IMR-90 (cell line): ENCODE results near the gene SCN4A. TPM values are rescaled to one million over a fixed set of nuclear protein-coding genes. Genes with fewer than 3 reads are reported as not detected.
A peak's percentile ranks its signal among the peaks of the same experiment; 100 is the strongest.

Experiments
- ATAC-seq: fragments of 200-7000 bp; cut with Tn5 transposase; 2 replicates; pipeline ENCODE4 v1.9.1; 2020; ENCODE audit warnings: low read depth, mild to moderate bottlenecking, moderate library complexity
- BruUV-seq: library from RNA; stranded (reverse); fragments of 400-500 nt; replicated peaks from 2 replicates; lab custom pipeline; 2021; lab: Mats Ljungman, UMichigan
- CTCF ChIA-PET: fragments of 300-600 bp; formaldehyde crosslinking; extraction: SDS; loops from one replicate; lab custom pipeline; 2021; ENCODE audit warnings: antibody characterized with exemption; lab: Yijun Ruan, JAX
- POLR2A ChIA-PET: fragments of 300-600 bp; sonication (Branson Sonifier 250); formaldehyde crosslinking; loops from one replicate; lab custom pipeline; 2022; ENCODE audit warnings: antibody characterized with exemption; ENCODE audit not compliant: unreplicated experiment; lab: Charles Lee
- DNase-seq: peaks from one replicate; pipeline ENCODE4 v3.0.0; 2013
- H2AFZ ChIP-seq: replicated peaks from 2 replicates; pipeline ENCODE3; 2013; ENCODE audit warnings: low read length, mild to moderate bottlenecking; ENCODE audit not compliant: poor library complexity
- H2AK5ac ChIP-seq: 2 replicates; pipeline ENCODE4 v1.6.1; 2013; ENCODE audit warnings: low read depth, low read length, inconsistent platforms
- H2AK9ac ChIP-seq: replicated peaks from 2 replicates; pipeline ENCODE3; 2013; ENCODE audit warnings: mild to moderate bottlenecking, low read depth, low read length, moderate library complexity; ENCODE audit not compliant: poor library complexity
- H2BK120ac ChIP-seq: 2 replicates; pipeline ENCODE4 v1.6.1; 2013; ENCODE audit warnings: low read depth, low read length, inconsistent platforms
- H2BK15ac ChIP-seq: 3 replicates; pipeline ENCODE4 v1.6.1; 2013; ENCODE audit warnings: low read depth, low read length, inconsistent platforms
- H2BK20ac ChIP-seq: 2 replicates; pipeline ENCODE4 v1.6.1; 2013; ENCODE audit warnings: low read depth, mild to moderate bottlenecking, inconsistent platforms, low read length, moderate library complexity
- H2BK5ac ChIP-seq: 2 replicates; pipeline ENCODE4 v1.6.1; 2013; ENCODE audit warnings: mild to moderate bottlenecking, low read depth, low read length, inconsistent platforms; ENCODE audit not compliant: poor library complexity, severe bottlenecking
- H3K14ac ChIP-seq: replicated peaks from 2 replicates; pipeline ENCODE4 v1.6.1; 2013; ENCODE audit warnings: low read depth, low read length, inconsistent platforms
- H3K18ac ChIP-seq: 2 replicates; pipeline ENCODE4 v1.6.1; 2013; ENCODE audit warnings: low read depth, low read length, control low read depth
- H3K23ac ChIP-seq: 2 replicates; pipeline ENCODE4 v1.6.1; 2013; ENCODE audit warnings: low read depth, low read length, inconsistent platforms
- H3K27ac ChIP-seq: 2 replicates; pipeline ENCODE4 v1.5.1; 2013; ENCODE audit warnings: mild to moderate bottlenecking, control low read depth, low read length; ENCODE audit not compliant: insufficient read depth
- H3K27me3 ChIP-seq: 2 replicates; pipeline ENCODE4 v1.6.1; 2013; ENCODE audit warnings: low read length; ENCODE audit not compliant: control insufficient read depth, insufficient read depth
- H3K36me3 ChIP-seq: 2 replicates; pipeline ENCODE4 v1.6.1; 2013; ENCODE audit warnings: low read length, mixed read lengths; ENCODE audit not compliant: control insufficient read depth, insufficient read depth
- H3K4ac ChIP-seq: 2 replicates; pipeline ENCODE4 v1.6.1; 2013; ENCODE audit warnings: low read depth, low read length, inconsistent platforms
- H3K4me1 ChIP-seq: 2 replicates; pipeline ENCODE4 v1.6.1; 2013; ENCODE audit warnings: low read length, mixed read lengths; ENCODE audit not compliant: control insufficient read depth, insufficient read depth
- H3K4me2 ChIP-seq: 2 replicates; pipeline ENCODE4 v1.6.1; 2013; ENCODE audit warnings: low read depth, mild to moderate bottlenecking, control low read depth, low read length, moderate library complexity
- H3K4me3 ChIP-seq: 2 replicates; pipeline ENCODE4 v1.5.1; 2013; ENCODE audit warnings: low read depth, mild to moderate bottlenecking, control low read depth, low read length, moderate library complexity; ENCODE audit not compliant: insufficient read depth
- H3K56ac ChIP-seq: 2 replicates; pipeline ENCODE4 v1.6.1; 2013; ENCODE audit warnings: low read length, inconsistent platforms; ENCODE audit not compliant: insufficient read depth; ENCODE audit errors: extremely low read depth
- H3K79me1 ChIP-seq, 2 experiments: 2 replicates each; pipeline ENCODE4 v1.6.1; 2013; ENCODE audit warnings: low read length in 2 of 2, inconsistent platforms in 1 of 2, low read depth in 1 of 2
- H3K9ac ChIP-seq: 2 replicates; pipeline ENCODE4 v1.6.1; 2013; ENCODE audit warnings: low read depth, low read length, control low read depth
- H3K9me1 ChIP-seq: 2 replicates; pipeline ENCODE4 v1.6.1; 2013; ENCODE audit warnings: low read length, inconsistent platforms; ENCODE audit not compliant: insufficient read depth
- H3K9me3 ChIP-seq: 2 replicates; pipeline ENCODE4 v1.6.1; 2013; ENCODE audit warnings: low read length; ENCODE audit not compliant: control insufficient read depth, insufficient read depth
- H4K20me1 ChIP-seq: 2 replicates; pipeline ENCODE4 v1.6.1; 2013; ENCODE audit warnings: low read length, inconsistent platforms; ENCODE audit not compliant: insufficient read depth
- H4K5ac ChIP-seq: 2 replicates; pipeline ENCODE4 v1.6.1; 2013; ENCODE audit warnings: mild to moderate bottlenecking, low read depth, low read length, control low read depth
- H4K8ac ChIP-seq, 2 experiments: 2 replicates each; pipeline ENCODE4 v1.6.1; 2013; ENCODE audit warnings: low read depth in 2 of 2, low read length in 2 of 2, control low read depth in 1 of 2, inconsistent platforms in 1 of 2
- H4K91ac ChIP-seq: 2 replicates; pipeline ENCODE4 v1.6.1; 2013; ENCODE audit warnings: low read depth, low read length, inconsistent platforms; ENCODE audit not compliant: insufficient read depth
- BHLHE40 ChIP-seq: fragments of 150-350 bp; IDR thresholded peaks from 2 replicates; pipeline ENCODE4 v1.6.1; 2016; ENCODE audit warnings: mild to moderate bottlenecking, low read depth, low read length
- CEBPB ChIP-seq: IDR thresholded peaks from 2 replicates; pipeline ENCODE4 v1.6.1; 2012; ENCODE audit warnings: low read depth, low read length, improper control_type of control experiment
- CHD1 ChIP-seq: IDR thresholded peaks from 2 replicates; pipeline ENCODE4 v1.6.1; 2012; ENCODE audit warnings: low read depth, low read length, improper control_type of control experiment
- FOS ChIP-seq: fragments of 150-350 bp; IDR thresholded peaks from 2 replicates; pipeline ENCODE4 v1.6.1; 2016; ENCODE audit warnings: low read depth, low read length
- MAFK ChIP-seq: IDR thresholded peaks from 2 replicates; pipeline ENCODE4 v1.6.1; 2012; ENCODE audit warnings: low read depth, low read length, improper control_type of control experiment
- MAZ ChIP-seq: IDR thresholded peaks from 2 replicates; pipeline ENCODE4 v1.6.1; 2012; ENCODE audit warnings: low read depth, mild to moderate bottlenecking, low read length, improper control_type of control experiment, moderate library complexity, borderline replicate concordance
- NFE2L2 ChIP-seq: fragments of 150-350 bp; IDR thresholded peaks from 2 replicates; pipeline ENCODE4 v1.6.1; 2016; ENCODE audit warnings: low read depth, mild to moderate bottlenecking, low read length
- POLR2A ChIP-seq: IDR thresholded peaks from 2 replicates; pipeline ENCODE4 v1.6.1; 2012; ENCODE audit warnings: mild to moderate bottlenecking, low read depth, low read length
- RAD21 ChIP-seq: IDR thresholded peaks from 2 replicates; pipeline ENCODE4 v1.6.1; 2012; ENCODE audit warnings: low read length, improper control_type of control experiment
- RCOR1 ChIP-seq: IDR thresholded peaks from 2 replicates; pipeline ENCODE4 v1.6.1; 2012; ENCODE audit warnings: mild to moderate bottlenecking, low read length, improper control_type of control experiment; ENCODE audit not compliant: insufficient replicate concordance
- RFX5 ChIP-seq: IDR thresholded peaks from 2 replicates; pipeline ENCODE4 v1.8.0; 2012; ENCODE audit warnings: low read depth, mild to moderate bottlenecking, low read length, moderate library complexity
- SMC3 ChIP-seq: fragments of 150-350 bp; IDR thresholded peaks from 2 replicates; pipeline ENCODE4 v1.6.1; 2016; ENCODE audit warnings: low read depth, mild to moderate bottlenecking, antibody characterized with exemption, low read length, moderate library complexity
- WGBS, 2 experiments: methylation state at CpG; one replicate each; pipeline versions ENCODE4 v1.1.5 to v1.1.7; 2013; ENCODE audit warnings: missing lambda C conversion rate in 2 of 2; ENCODE audit not compliant: insufficient read length in 1 of 2; ENCODE audit errors: extremely low coverage in 2 of 2; 5-methylcytosine and 5-hydroxymethylcytosine counted together
- dilution Hi-C: fragments of 300-500 bp; cut with HindIII; formaldehyde crosslinking; loops from one replicate; pipeline ENCODE4 v1.14.3; 2018; ENCODE audit warnings: low sequenced_read_pairs; ENCODE audit not compliant: unreplicated experiment
- in situ Hi-C: fragments of 300-500 bp; cut with MboI; formaldehyde crosslinking; loops from 3 replicates; pipeline ENCODE4 v1.14.3; 2019; ENCODE audit warnings: low sequenced_read_pairs, inconsistent platforms, mixed read lengths
- intact Hi-C: fragments of 100-400 bp; cut with micrococcal nuclease; formaldehyde crosslinking; loops from 2 replicates; pipeline ENCODE4 v1.10.0; 2022
- polyA plus RNA-seq, 3 experiments: library from polyadenylated mRNA; depleted of rRNA; stranded (reverse); fragments of >200 nt; gene quantifications; 2 replicates each; pipeline ENCODE4 v1.2.3, GENCODE V29; 2012; ENCODE audit warnings: low replicate concordance in 1 of 3
- total RNA-seq: library from RNA; depleted of rRNA; stranded (reverse); fragments of >200 nt; gene quantifications from 2 replicates; pipeline ENCODE4 v1.2.3, GENCODE V29; 2012
- TF ChIP-seq, protein P1 (sequence below): fragments of 150-350 bp; IDR thresholded peaks from 2 replicates; pipeline ENCODE4 v1.6.1; 2017; ENCODE audit warnings: mild to moderate bottlenecking, antibody characterized with exemption, low read length, low read depth
- TF ChIP-seq, protein P2 (sequence below): conservative IDR thresholded peaks from 2 replicates; pipeline ENCODE4 v1.5.1; 2012; ENCODE audit warnings: mild to moderate bottlenecking, low read depth, low read length, improper control_type of control experiment
- TF ChIP-seq, protein P3 (sequence below): fragments of 150-350 bp; IDR thresholded peaks from 2 replicates; pipeline ENCODE4 v1.6.1; 2016; ENCODE audit warnings: low read depth, mild to moderate bottlenecking, low read length, moderate library complexity, borderline replicate concordance

Gene SCN4A
- total and polyA plus RNA-seq, 2 of the 4 experiments (the other 2 are of a cell fraction), result not detected

GRCh38 chr17:64002658-64003525 lies 30.2 kb upstream of the SCN4A start:
- POLR2A ChIA-PET, result no interaction called here
- intact Hi-C loops, result no loop called here
- no peak for TF ChIP-seq SMC3
- TF ChIP-seq, protein P1, sequence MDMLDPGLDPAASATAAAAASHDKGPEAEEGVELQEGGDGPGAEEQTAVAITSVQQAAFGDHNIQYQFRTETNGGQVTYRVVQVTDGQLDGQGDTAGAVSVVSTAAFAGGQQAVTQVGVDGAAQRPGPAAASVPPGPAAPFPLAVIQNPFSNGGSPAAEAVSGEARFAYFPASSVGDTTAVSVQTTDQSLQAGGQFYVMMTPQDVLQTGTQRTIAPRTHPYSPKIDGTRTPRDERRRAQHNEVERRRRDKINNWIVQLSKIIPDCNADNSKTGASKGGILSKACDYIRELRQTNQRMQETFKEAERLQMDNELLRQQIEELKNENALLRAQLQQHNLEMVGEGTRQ, result no peak
- no peak for TF ChIP-seq FOS
- no peak for TF ChIP-seq NFE2L2
- TF ChIP-seq MAFK, result no peak
- no peak for TF ChIP-seq RFX5
- no peak for TF ChIP-seq RCOR1
- TF ChIP-seq CHD1, result no peak
- no peak for TF ChIP-seq RAD21
- TF ChIP-seq, protein P2, sequence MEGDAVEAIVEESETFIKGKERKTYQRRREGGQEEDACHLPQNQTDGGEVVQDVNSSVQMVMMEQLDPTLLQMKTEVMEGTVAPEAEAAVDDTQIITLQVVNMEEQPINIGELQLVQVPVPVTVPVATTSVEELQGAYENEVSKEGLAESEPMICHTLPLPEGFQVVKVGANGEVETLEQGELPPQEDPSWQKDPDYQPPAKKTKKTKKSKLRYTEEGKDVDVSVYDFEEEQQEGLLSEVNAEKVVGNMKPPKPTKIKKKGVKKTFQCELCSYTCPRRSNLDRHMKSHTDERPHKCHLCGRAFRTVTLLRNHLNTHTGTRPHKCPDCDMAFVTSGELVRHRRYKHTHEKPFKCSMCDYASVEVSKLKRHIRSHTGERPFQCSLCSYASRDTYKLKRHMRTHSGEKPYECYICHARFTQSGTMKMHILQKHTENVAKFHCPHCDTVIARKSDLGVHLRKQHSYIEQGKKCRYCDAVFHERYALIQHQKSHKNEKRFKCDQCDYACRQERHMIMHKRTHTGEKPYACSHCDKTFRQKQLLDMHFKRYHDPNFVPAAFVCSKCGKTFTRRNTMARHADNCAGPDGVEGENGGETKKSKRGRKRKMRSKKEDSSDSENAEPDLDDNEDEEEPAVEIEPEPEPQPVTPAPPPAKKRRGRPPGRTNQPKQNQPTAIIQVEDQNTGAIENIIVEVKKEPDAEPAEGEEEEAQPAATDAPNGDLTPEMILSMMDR, result no peak
- TF ChIP-seq, protein P3, sequence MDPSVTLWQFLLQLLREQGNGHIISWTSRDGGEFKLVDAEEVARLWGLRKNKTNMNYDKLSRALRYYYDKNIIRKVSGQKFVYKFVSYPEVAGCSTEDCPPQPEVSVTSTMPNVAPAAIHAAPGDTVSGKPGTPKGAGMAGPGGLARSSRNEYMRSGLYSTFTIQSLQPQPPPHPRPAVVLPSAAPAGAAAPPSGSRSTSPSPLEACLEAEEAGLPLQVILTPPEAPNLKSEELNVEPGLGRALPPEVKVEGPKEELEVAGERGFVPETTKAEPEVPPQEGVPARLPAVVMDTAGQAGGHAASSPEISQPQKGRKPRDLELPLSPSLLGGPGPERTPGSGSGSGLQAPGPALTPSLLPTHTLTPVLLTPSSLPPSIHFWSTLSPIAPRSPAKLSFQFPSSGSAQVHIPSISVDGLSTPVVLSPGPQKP, result no peak
- no peak for TF ChIP-seq CEBPB
- no peak for TF ChIP-seq BHLHE40
- no peak for TF ChIP-seq MAZ
- TF ChIP-seq POLR2A, result no peak

More at GRCh38 chr17:64002658-64003525, 30.2 kb upstream of the SCN4A start:
- Histone ChIP-seq H2AK9ac (no peak overlapping the region), H3K4ac (no peak overlapping the region), H3K18ac (no peak overlapping the region), H3K27me3 (peaks cover 23% of the 10 kb centered on the region), H4K91ac (no peak overlapping the region), H4K20me1 (no peaks in the 10 kb centered on the region), H2BK15ac (no peak overlapping the region), H3K27ac (no peak overlapping the region), H3K9me1 (peaks cover 5% of the 10 kb centered on the region), H3K9ac (no peak overlapping the region), H4K5ac (no peak overlapping the region), H3K79me1 (no peaks in the 10 kb centered on the region), H3K23ac (no peak overlapping the region), H3K9me3 (no peaks in the 10 kb centered on the region), H3K14ac (no peak overlapping the region), H2AFZ (peak overlapping the region; percentile 32), H2BK20ac (no peak overlapping the region), H2AK5ac (no peak overlapping the region), H2BK5ac (no peak overlapping the region), H3K56ac (no peak overlapping the region), H3K4me3 (no peak overlapping the region), H4K8ac (no peak overlapping the region), H3K36me3 (no peaks in the 10 kb centered on the region), H3K4me1 (no peaks in the 10 kb centered on the region; the same call in 1 of the 2 replicates), H3K4me2 (no peak overlapping the region), H2BK120ac (no peak overlapping the region)
- dilution Hi-C loops, result no loop called here
- 76% methylated on average over 13 of the region's 22 CpGs; no CpG with 5 or more reads in 1 of the 2 experiments for whole genome bisulfite sequencing, 2 experiments
- no peak for ATAC-seq
- CTCF ChIA-PET, result no interaction called here
- DNase-seq, result no peak
- in situ Hi-C loops, result no loop called here
- BruUV-seq, result no TSS peak
